NCI-H2029 (cell line): Measurements from ENCODE around the gene REG1B.

Experiments used
- DNase-seq: peaks from one replicate; lab custom pipeline; 2025; lab: John Stamatoyannopoulos, UW

REG1B gene, protein sequence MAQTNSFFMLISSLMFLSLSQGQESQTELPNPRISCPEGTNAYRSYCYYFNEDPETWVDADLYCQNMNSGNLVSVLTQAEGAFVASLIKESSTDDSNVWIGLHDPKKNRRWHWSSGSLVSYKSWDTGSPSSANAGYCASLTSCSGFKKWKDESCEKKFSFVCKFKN

DNA sequence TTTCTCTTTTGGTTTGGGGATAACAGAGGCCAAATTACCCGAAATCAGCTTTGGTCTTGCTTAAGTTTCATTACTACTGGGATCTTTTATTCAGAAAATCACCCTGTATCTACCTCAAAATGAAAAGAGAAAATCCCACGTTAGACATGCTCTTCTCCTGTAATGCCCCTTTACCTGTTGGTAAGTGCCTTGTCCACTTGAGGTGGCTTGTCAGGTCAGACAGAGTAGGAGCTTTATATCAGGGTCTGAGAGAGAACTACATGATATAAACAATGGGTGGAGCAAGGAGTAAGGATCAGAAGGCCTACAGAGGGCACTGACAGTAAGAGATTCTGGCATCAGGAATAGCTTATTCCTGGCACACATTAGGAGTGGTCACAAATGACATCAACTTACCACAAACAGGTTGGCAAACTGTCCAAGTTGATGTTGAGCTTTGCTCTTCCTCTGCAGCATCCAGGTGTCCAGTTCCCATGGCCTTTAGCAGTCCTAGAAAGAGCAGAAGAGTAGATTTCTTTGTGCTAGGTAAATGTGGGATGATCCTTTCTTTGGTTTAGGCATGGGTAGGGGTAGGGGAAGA lies at the start of gene REG1B:
Gene REG1B (minus strand): TSS at position 209 of the 580 bp plus-strand sequence. CDS start 381 bp downstream, outside the sequence.
- DNase-seq, result no peak

DNA sequence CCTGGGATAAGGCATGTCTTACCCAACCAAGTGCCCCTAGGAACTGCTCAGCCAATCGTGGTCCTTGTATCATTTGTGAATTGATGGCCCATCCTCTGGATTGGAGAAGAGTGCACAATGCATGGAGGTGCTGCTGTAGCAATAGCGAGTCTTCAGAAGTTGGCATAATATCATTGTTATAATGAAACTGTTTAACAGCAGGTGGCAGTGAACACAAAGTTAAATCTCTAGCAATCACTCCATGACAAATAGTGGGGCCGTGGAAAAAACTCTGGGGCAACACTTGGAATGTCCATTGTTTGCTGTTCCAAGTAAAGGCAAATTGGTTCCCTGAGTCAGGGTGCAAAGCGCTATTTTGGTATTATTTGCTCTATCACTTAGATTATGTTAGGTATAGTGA lies 43.9 kb upstream of the REG1B start:
- DNase-seq, result no peak

DNA sequence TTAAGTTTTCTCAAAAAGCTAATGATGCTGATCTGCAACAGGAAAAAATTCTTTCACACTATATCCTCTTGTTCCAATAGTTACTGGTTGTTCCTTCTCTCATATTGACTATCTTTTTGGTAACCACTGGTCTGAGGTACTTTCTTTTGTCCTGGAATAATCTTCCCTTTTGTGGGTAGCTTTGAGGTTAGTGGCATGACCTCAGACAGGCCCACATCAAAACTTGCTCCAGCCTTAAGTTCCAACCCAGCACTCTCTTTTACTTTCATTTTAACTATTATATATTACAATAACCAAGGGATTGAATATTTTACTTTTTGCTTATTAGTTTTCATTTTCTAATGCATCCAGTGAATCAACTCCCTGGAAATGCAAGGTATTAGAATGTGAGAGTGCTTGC lies 42.0 kb upstream of the REG1B start:
- no peak for DNase-seq

DNA sequence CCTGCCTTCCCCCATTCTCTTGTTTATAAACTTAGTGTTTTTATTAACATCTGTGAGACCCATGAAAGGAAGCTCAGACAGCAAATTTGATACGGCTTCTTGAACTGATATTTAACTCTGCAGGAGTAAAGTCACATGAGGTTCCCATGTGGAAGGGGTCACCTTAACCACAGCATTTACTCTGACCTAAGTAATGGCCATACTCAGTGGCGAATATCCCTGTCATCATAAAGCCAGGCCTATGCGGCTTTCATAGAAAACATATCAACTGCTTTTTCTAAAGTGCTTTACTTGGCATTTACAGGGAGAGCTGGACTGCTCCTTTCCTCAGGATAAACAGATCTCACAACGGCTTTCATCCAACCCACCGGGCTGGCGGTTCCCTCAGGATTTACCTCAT lies 41.5 kb upstream of the REG1B start:
- DNase-seq, result no peak

DNA sequence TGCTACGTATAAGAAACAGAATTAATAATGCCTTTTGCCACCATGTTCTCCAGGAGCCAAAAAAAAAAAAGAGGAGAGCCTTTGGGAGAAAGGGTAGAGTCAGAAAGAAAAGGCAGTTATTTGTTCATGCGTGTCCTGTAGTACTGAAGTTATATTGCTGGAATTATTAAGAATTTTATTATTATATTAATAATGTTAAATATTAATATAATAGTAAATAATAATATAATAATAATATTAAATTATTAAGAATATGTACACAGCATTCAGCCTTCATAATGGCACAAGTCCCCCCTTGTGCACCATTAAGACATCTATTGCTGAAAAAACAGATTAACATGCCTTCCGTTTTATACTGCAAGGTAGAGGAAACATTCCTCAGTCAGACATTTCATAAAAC lies 40.6 kb upstream of the REG1B start:
- DNase-seq, result no peak

DNA sequence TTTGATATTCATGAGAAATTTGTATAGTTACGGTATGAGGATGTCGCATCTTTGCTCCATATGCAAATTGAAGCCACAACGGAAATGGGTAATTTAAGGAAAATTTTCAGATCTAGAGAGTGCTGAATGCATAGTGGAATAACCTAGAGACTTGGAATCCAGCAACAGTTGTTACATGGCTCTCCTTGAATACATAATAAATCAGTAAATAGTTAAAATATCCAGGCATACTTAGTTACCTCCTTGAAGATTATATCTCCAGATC lies 37.9 kb upstream of the REG1B start:
- DNase-seq, result no peak

DNA sequence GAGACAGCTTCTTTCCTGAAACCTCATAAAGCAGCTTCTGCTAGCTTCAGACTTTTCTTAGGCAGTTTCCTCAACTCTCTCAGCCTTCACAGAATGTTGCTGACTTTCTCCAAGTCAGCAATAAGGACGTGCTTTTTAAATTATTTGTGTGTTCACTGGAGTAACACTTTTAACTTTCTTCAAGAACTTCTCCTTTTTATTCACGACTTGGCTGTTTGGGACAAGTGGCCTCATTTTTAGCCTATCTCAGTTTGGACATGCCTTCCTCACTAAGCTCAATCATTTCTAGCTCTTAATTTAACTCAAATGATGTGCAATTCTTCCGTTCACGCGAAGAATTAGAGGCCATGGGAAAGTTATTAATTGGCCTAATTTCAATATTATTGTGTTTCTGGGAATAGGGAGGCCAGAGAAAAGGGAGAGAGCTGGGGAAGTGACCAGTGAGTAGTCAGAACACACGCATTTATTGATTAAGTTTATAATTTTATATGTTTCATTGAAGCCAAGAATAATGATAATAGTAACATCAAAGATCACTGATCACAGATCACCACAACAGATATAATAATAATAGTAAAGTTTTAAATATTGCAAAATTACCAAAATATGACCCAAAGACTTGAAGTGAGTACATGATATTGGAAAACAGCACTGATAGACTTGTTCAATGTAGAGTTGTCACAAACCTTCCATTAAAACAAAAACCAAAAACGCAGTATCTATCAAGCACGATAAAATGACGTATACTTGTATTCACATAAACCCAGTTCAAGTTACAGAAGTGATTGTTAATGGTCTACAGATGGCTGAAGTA lies 37.3 kb upstream of the REG1B start:
- DNase-seq, result no peak

DNA sequence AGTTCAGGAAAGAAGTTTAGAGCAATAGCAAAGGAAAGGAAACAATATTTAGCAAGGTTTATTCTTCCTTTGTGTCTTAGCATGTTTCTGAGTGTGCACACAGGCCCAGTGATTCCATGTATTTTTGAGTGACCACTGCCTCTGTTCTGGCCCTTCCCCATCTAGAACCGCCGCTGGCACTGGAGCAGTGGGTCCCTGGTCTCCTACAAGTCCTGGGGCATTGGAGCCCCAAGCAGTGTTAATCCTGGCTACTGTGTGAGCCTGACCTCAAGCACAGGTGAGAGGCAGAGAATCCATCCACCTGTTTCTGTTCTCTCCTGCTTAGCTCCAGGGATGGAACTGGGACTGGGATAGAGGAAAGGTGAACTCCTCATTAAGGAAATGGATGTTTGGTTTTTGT lies 34.9 kb upstream of the REG1B start:
- DNase-seq, result no peak

DNA sequence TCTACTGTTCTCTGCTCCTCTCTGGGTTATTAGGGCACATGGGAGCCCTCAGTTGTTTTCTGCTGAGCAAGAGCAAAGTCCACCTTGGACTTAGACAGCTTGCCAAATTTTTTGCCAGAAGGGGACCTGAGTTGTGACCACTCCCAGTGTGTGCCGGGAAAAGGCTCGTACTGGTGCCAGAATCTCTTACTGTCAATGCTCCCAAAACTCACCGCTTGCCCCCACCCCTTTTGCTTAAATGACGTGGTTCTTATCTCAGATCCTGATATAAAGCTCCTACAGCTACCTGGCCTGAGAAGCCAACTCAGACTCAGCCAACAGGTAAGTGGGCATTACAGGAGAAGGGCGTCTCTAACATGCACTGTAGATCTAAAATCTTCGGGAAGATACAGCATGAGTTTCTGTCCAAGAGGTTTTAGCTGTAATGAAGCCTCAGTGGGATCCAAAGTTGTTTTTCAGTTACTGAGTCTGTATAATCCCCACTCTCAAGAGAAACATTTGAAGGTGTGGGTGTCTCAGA lies 32.5 kb upstream of the REG1B start, which contains the start of gene REG1A:
Gene REG1A (plus strand): TSS at position 295 of the 520 bp plus-strand sequence. CDS start 374 bp downstream, outside the sequence.
- no peak for DNase-seq

DNA sequence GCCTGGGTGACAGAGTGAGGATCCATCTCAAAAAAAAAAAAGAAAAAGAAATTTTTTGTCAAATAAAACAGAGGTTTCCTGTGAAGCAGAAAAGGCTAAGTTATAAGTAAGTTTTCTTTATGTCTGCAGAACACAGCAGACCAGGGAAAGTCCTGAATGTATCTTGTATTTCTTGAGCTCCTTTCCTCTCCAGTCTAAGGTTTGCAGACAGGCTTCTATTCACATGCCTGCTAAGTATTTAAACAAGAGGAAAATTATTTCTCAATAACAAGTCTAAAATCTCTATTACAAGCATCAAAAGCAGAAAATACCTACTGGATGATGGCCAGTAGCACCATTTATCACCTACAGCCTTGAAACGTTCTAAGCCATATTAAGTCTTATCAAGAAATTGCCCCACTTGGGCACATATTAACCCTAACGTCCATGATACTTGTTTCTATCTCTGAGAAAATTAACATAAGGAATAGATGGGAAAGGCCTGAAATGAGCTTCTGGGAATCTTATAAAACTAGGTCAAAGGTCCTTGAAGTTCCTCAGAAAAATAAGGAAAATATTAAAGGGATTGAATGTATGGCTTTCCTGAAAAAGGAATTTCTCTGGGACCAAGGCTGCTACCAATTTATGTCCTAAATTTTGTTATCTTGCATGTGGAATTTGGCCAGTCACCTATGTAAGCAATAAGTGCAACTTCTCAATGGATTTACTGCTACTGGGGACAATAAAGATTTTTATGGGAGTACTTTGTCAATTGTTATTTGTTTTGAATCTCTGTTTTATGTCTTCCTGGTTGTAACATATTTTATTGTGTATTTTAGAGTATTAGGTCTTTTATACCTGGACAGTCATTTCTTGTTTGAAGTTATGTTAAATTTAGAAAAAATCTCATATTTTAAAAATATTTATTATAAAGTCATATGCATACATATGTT lies 29.5 kb upstream of the REG1B start:
- DNase-seq, result no peak

DNA sequence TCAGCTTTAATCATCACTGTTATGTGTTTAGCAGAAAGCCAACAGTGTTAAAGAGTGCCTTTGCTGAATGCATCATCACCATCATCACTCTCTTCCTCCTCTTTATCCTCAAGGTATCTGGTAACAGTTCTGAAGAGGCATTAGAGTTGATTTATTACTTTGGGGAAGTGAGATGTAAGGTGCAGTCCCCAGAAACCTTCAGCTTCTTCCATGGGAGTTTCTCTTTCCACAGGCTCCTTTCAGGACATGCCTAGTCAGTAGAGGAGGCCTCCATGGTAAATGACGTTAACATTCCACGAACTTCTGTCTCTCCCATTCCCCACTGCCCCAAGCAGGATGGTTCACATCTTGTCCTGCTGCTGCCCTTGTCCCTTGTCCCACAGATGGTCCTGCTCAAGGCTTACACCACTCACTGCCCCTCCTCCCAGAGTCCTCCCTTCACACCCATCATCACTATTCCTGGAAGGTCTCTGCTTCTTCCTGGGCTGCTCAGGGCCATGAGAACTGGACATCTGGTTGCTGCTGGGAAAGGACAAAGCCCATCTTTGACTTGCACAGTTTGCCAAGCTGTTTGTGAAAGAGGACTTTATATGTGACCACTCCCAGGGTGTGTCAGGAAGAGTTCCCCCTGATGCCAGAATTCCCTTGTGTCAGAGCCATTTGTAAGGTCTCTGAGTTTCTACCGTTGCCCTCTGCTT lies 27.2 kb upstream of the REG1B start:
- no peak for DNase-seq

DNA sequence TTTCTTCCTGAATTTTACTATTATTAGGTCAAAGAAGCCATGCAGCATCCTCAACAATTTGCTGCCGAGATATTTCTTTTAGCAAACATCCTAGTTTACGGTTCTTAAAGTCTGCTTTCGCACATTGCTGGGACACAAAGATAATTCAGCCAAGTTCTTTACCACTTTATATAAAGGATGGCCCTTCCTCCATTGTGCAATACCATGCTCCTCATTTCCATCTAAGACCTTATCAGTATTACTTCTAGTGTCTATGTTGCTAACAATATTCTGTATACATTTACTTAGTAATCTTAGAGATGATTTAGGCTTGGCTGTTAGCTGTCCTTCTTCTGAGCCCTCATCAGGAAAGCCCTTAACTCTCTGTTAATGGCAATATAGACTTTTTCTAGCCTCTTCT lies 24.5 kb upstream of the REG1B start:
- no peak for DNase-seq

DNA sequence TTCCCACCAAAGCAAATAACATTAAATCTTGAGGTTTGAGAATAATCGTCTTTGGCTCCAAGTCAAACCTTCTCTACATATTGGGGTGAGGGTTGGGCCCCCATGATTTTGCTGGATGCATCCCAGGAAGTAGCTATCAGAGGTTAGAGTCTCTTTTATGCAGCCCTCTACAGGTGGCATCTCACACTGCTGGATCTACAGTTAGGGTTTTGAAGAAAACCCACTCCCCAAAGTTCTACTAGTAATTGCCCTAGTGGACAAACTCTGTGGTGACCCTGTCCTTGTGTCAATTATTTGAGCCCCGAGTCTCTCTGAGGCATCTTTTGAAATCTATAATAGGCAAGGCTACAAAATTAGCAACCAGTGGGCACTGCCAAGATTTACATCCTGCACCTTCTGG lies 17.5 kb upstream of the REG1B start:
- no peak for DNase-seq

DNA sequence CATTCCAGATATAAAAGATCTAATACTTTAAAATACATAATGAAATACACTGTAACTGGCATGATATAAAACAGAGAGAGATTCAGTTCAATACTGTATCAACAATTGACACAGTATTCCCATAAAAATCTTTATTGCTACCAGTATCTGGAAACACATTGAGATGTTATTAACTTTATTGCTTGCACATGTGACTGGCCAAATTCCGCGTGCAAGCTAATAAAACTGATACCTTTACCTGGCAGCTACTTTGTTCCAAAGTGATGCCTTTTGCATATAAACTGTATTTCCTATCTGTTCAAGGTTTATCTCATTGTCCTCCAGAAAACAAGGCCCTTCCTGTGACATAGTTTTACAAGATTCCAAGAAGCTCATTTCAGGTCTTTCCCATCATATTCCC lies 15.4 kb upstream of the REG1B start:
- no peak for DNase-seq

DNA sequence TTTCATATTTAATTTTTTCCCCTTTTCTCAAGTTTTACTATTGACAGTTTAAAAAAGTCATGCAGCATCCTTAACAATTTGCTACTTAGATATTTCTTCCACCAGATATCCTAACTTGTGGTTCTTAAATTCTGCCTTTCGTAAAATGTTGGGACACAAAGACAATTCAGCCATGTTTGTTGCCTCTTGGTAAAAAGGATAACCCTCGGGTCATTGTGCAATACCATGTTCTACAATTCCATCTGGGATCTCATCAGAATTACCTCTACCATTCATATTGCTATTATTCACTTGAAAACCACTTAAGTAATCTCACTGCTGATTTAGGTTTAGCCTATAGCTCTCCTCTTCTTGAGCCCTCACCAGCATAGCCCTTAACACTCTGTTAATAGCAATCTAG lies 13.2 kb upstream of the REG1B start:
- no peak for DNase-seq

DNA sequence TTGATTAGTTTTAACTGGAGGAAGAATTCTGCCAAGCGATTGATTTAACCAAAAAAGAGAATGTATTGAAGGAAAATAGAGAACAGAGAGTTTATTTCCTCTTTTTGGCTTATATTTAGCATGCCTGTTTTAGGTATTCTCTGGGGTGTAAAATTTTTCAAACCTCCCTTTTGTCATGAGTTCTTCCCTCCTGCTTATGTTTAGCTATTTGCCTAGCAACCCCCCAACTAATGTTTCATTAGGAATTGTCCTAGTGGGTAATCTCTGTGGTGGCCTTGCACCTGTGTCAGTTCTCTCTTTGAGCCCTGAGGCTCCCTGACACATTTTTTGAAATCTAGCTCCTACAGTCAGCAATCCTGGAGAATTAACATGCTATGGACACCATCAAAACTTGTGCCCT lies 12.5 kb upstream of the REG1B start:
- DNase-seq, result no peak

DNA sequence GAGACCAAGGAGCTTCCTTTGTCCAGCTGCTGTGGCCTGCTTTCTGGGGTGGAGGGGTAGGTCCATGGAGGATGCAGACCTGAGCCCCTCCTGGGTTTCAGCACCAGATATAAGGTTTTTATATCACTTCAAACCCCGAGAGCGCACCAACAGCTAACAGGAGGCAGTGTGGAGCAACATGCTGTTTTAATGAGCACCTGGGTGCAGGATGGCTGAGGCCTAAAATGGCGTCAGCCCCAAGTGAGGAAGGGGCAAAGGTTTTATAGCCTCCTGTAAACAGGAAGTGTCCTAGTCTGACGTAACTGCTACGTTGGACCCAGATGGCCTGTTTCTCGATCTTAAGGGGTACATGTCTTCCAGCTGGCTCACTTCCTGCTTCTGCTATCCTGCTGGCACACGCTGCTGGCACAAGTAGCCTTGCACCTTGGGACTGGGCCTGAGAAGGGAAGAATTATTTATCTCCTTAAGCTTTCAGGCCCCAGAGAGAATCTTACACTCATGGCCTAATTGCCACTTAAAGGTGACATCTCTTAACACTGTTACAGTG lies 11.4 kb upstream of the REG1B start:
- DNase-seq, result no peak

DNA sequence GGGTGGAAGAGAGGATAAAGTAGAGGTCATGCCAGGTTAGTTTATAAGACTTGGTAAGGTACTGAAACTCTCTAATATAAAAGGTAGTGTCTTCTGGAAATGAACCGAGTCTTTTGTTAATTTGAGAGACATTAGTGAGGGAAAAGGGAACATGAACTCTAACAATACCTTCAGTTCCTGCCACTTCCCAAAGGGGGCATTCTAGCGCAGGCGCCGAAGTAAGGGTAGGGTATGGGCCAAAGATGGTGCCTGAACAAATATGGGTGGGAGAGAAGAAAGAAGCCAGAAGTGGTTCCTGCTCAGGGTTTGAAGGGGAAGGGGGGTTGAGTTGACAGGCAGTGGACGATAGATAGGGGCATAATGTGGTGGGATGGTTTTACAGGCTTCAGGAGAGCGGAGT lies 10.1 kb upstream of the REG1B start:
- DNase-seq, result no peak

DNA sequence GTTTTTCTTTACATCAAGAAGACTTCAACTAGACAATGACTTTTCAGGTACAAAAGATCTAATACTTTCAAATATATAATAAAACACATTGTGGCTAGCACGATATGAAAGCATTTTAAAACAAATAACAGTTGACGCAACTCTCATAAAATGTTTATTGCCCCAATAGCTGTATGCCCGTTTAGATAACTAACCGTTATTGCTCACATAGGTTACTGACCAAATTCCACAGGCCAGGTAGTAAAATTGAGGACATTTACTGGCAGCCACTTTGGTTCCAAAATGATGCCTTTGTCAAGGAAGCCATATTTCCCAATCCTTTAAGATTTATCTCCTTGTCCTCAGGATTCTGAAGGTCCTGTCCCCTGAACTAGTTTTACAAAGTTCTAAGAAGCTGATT lies 2.9 kb upstream of the REG1B start:
- DNase-seq, result no peak

DNA sequence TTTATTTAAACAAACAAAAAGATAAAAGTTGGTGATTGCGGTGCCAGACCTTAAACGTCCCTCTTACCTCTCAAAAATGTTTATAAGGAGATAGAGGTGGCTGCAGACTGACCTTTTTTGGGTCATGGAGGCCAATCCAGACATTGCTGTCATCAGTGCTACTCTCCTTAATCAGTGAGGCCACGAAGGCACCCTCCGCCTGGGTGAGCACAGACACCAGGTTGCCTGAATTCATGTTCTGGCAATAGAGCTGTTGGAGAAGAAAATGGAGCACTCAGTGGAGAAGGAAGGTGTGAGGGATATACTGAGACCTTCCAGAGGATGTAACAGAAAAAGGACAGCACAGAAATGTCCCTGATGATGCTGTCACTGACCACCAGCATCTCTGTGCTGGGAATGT lies 1.5 kb downstream of the REG1B start:
- no peak for DNase-seq

DNA sequence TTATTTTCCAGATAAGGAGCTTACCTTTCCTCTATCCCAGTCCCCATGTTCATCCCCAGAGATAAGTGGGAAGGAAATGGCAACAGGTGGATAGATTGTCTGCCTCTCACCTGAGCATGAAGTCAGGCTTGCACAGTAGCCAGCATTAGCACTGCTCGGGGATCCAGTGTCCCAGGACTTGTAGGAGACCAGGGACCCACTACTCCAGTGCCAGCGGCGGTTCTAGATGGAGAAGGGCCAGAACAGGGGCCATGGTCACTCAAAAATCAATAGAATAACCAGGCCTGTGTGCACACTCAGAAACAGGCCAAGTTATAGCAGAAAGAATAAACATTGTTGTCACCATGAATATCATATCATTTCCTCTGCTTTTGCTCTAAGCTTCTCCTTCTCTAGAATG lies 2.4 kb downstream of the REG1B start:
- DNase-seq, result no peak
